ENCODE data around the gene TTC23L. TPM values are rescaled to one million over a fixed set of nuclear protein-coding genes. Genes with fewer than 3 reads are reported as not detected.

TTC23L gene
- total RNA-seq, 1 experiment from 2014 or later = 0.41 TPM

DNA sequence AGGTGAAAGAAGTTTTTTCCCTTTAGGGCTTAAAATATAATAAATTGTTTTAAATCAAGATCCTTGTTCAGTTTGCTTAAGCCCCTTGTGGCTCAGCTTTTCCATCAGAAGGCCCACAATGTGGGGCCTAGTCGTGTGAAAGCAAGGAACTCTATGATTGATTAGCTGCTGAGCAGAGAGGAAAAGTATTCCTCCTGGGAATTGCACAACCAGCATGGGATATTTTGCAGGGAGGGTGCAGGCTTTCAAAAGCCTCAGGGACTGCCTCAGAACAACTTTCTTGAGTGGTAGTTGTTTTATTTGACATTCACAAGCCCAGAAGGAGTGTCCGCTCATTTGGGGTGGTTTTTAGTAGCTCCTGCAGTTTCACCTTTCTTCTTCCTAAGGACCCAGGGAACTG lies 19.8 kb downstream of the TTC23L start:
- ChIA-PET CTCF (no interaction called here), POLR2A (ENCODE audit: low non-redundant PET) (no interaction called here)
- H3K27ac ChIP-seq (ENCODE audit: low read depth, low read length, poor library complexity, severe bottlenecking) = no peak overlapping the region
- peaks cover 16% of the 10 kb centered on the region for H3K4me1 ChIP-seq (ENCODE audit: insufficient read depth, low read length, poor library complexity, severe bottlenecking)
- H3K27me3 ChIP-seq (replicated peaks; ENCODE audit: insufficient read depth, low read depth, low read length, poor library complexity) = peaks cover 20% of the 10 kb centered on the region
- DNase-seq (ENCODE audit: low spot score) = peak; percentile 11
- no peak for TF ChIP-seq CTCF (conservative IDR thresholded peaks at IDR 0.05; ENCODE audit: low read depth, low read length)
- TF ChIP-seq EZH2 (IDR thresholded peaks at IDR 0.05; ENCODE audit: borderline replicate concordance, low read depth, low read length, poor library complexity, severe bottlenecking) = no peak
- BruUV-seq (replicated peaks) = no TSS peak
- H3K9me3 ChIP-seq (ENCODE audit: low read depth, low read length, poor library complexity, severe bottlenecking) = no peaks in the 10 kb centered on the region
- no peak overlapping the region for H3K4me3 ChIP-seq (ENCODE audit: low read depth, low read length, poor library complexity, severe bottlenecking)
- H3K36me3 ChIP-seq (ENCODE audit: insufficient read depth, low read length, poor library complexity, severe bottlenecking) = no peaks in the 10 kb centered on the region
- intact Hi-C loops (cut with micrococcal nuclease; ENCODE audit: unreplicated experiment) = no loop called here

- Histone ChIP-seq H3K27me3 (replicated peaks; ENCODE audit: insufficient read depth, low read depth, low read length, poor library complexity) (peaks cover 20% of the 10 kb centered on the region), H3K36me3 (ENCODE audit: insufficient read depth, low read length, poor library complexity, severe bottlenecking) (no peaks in the 10 kb centered on the region), H3K9me3 (ENCODE audit: low read depth, low read length, poor library complexity, severe bottlenecking) (no peaks in the 10 kb centered on the region), H3K27ac (ENCODE audit: low read depth, low read length, poor library complexity, severe bottlenecking) (no peak overlapping the region), H3K4me3 (ENCODE audit: low read depth, low read length, poor library complexity, severe bottlenecking) (no peak overlapping the region), H3K4me1 (ENCODE audit: insufficient read depth, low read length, poor library complexity, severe bottlenecking) (peaks cover 12% of the 10 kb centered on the region)
- intact Hi-C loops (cut with micrococcal nuclease; ENCODE audit: unreplicated experiment) = no loop called here
- no TSS peak for BruUV-seq (replicated peaks)
- no peak for TF ChIP-seq CTCF (conservative IDR thresholded peaks at IDR 0.05; ENCODE audit: low read depth, low read length)
- ChIA-PET CTCF (interaction anchor here (0.6 kb wide), 1 partner anchor 124 kb away, joined by 4 read pairs; no protein-coding TSS in a partner anchor), POLR2A (ENCODE audit: low non-redundant PET) (no interaction called here)
- DNase-seq (ENCODE audit: low spot score) = no peak
These were observed 20.3 kb downstream of the TTC23L start for GRCh38 chr5:34859253-34859652.

GRCh38 chr5:34863946-34864345 lies 25.0 kb downstream of the TTC23L start:
- peak; percentile 16 for DNase-seq (ENCODE audit: low spot score)
- intact Hi-C loops (cut with micrococcal nuclease; ENCODE audit: unreplicated experiment) = no loop called here
- no peaks in the 10 kb centered on the region for H3K9me3 ChIP-seq (ENCODE audit: low read depth, low read length, poor library complexity, severe bottlenecking)
- no peaks in the 10 kb centered on the region for H3K36me3 ChIP-seq (ENCODE audit: insufficient read depth, low read length, poor library complexity, severe bottlenecking)
- TF ChIP-seq EZH2 (IDR thresholded peaks at IDR 0.05; ENCODE audit: borderline replicate concordance, low read depth, low read length, poor library complexity, severe bottlenecking) (no peak), CTCF (conservative IDR thresholded peaks at IDR 0.05; ENCODE audit: low read depth, low read length) (no peak)
- ChIA-PET POLR2A (ENCODE audit: low non-redundant PET) (interaction anchor here (0.6 kb wide), 1 partner anchor 112 kb away, joined by 3 read pairs; no protein-coding TSS in a partner anchor), CTCF (no interaction called here)
- H3K27me3 ChIP-seq (replicated peaks; ENCODE audit: insufficient read depth, low read depth, low read length, poor library complexity) = no peaks in the 10 kb centered on the region
- no peak overlapping the region for H3K27ac ChIP-seq (ENCODE audit: low read depth, low read length, poor library complexity, severe bottlenecking)
- peaks cover 1% of the 10 kb centered on the region for H3K4me1 ChIP-seq (ENCODE audit: insufficient read depth, low read length, poor library complexity, severe bottlenecking)
- no peak overlapping the region for H3K4me3 ChIP-seq (ENCODE audit: low read depth, low read length, poor library complexity, severe bottlenecking)
- BruUV-seq (replicated peaks) = no TSS peak
